Placental epithelial cell (primary cell): ENCODE data around the gene MGAT1. TPM values are rescaled to one million over a fixed set of nuclear protein-coding genes. Genes with fewer than 3 reads are reported as not detected.

ENCODE experiments used
- total RNA-seq: library from RNA; depleted of rRNA; stranded (reverse); fragments of >200 nt; gene quantifications from 2 replicates; pipeline ENCODE4 v1.2.3, GENCODE V29; 2012

The MGAT1 gene
- 174 and 290 TPM in 2 replicates for total RNA-seq

DNA sequence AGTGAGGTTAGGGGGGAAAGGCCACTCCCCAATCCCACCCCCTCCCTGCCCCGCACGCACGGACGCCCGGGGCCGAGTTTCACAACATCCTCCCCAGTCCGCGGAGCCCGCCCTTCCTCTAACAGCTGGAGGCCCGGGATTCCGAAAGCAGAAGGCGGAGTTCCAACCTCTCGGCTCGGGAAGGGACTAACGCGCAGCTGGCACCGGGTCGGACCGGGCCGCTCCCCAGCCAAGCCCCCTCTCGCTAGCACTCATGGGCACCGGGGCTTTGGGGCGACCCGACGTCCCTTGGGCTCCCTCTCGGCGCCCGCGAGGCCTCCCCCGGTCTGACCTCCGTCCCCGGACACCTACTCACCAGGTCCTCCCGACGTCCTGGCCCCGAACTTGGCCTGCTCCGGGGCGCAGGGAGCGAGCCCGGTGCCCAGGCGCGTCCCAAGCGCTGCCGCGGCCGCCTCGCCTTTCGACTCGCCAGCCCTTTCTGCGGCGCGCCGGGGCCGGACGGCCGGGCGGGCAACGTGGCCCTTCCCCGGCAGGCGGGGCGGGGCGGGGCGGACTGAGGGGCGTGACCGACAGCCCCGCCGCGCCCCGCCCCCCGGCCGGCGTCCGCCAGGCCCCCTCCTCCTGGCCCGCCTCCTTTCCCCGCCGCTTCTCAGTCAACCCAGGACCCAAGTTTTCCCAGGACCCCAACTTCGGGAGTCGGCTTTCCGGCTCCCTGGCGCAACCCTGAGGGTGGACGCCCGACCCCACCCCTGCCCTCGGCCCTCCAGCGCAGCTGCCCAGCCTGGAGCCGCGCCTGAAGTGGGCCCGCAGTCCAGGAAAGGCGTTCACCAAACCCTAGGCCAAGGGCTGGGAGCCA lies at the start of gene MGAT1:
TSS of gene MGAT1 (minus strand) at position 482 of the 856 bp plus-strand sequence. CDS start 9,835 bp downstream, outside the sequence.

DNA sequence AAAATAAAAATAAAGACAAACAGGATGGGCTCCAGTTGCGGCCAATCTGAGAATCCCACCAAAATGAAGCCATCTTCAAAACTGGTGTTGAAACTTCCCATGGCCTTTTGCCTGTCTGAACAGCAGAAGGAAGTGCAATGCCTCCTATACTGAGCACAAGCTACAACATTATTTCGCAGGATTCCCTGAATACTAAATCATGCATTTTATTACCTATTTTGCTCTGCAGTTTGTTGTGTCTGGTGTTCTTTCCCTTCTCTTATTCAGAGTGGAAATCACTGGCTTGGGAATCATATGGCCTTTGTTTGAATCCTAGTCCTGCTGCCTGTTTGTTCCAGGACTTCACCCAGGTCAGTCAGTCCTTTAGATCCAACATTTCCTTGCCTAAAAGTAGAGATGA lies 62.6 kb downstream of the MGAT1 start, which contains the start of gene OR2Y1:
TSS of gene OR2Y1 (minus strand) at position 101 of the 400 bp plus-strand sequence. CDS start at position 101, 0 bp downstream.

Other genes with a start within 250 kb of the MGAT1 start
- not detected in 2 replicates for gene SCGB3A1, start 211.3 kb downstream of the MGAT1 start, total RNA-seq
- gene FLT4, start 153.2 kb downstream of the MGAT1 start, total RNA-seq, result under 0.01 TPM in 2 replicates
- not detected in 2 replicates for gene OR2Y1, start 62.7 kb downstream of the MGAT1 start, total RNA-seq
- 14.9 and 23.9 TPM in 2 replicates for gene ZFP62, start 58.5 kb upstream of the MGAT1 start, total RNA-seq
- not detected in 2 replicates for gene BTNL8, start 96.4 kb upstream of the MGAT1 start, total RNA-seq
- gene BTNL3, start 186.0 kb upstream of the MGAT1 start, total RNA-seq, result not detected in 2 replicates
- under 0.01 and 0.11 TPM in 2 replicates for gene BTNL9, start 237.5 kb upstream of the MGAT1 start, total RNA-seq